ENCODE measurements around the gene ARL8B.

DNA sequence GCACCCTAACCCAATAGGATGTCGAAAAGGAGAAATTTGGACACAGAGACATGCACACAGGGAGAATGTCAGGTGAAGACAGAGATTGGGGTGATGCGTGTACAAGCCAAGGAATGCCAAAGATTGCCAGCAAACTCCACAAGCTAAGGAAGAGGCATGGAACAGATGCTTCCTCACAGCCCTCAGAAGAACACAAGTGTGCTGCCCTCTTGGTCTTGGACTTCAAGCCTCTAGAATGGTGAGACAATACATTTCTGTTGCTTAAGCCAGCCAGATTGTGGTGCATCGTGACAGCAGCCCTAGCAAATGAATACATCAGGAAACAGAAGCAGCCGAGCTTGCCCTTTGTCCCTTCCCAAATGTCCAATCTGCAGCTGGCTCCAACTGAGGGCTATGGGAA lies 23.7 kb upstream of the ARL8B start:
- no peak for TF ChIP-seq SIN3A (IDR thresholded peaks at IDR 0.05; ENCODE audit: borderline replicate concordance, insufficient read depth, low read depth, low read length)
- TF ChIP-seq, protein P1, sequence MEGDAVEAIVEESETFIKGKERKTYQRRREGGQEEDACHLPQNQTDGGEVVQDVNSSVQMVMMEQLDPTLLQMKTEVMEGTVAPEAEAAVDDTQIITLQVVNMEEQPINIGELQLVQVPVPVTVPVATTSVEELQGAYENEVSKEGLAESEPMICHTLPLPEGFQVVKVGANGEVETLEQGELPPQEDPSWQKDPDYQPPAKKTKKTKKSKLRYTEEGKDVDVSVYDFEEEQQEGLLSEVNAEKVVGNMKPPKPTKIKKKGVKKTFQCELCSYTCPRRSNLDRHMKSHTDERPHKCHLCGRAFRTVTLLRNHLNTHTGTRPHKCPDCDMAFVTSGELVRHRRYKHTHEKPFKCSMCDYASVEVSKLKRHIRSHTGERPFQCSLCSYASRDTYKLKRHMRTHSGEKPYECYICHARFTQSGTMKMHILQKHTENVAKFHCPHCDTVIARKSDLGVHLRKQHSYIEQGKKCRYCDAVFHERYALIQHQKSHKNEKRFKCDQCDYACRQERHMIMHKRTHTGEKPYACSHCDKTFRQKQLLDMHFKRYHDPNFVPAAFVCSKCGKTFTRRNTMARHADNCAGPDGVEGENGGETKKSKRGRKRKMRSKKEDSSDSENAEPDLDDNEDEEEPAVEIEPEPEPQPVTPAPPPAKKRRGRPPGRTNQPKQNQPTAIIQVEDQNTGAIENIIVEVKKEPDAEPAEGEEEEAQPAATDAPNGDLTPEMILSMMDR (IDR thresholded peaks at IDR 0.05): no peak
